Inflammatory macrophage (primary cell): ENCODE results near the gene METTL4.

Experiments
- DNase-seq, 2 donors: peaks; one replicate each; pipeline ENCODE4 v3.0.0-alpha.2; 2020 to 2022

The METTL4 gene

DNA sequence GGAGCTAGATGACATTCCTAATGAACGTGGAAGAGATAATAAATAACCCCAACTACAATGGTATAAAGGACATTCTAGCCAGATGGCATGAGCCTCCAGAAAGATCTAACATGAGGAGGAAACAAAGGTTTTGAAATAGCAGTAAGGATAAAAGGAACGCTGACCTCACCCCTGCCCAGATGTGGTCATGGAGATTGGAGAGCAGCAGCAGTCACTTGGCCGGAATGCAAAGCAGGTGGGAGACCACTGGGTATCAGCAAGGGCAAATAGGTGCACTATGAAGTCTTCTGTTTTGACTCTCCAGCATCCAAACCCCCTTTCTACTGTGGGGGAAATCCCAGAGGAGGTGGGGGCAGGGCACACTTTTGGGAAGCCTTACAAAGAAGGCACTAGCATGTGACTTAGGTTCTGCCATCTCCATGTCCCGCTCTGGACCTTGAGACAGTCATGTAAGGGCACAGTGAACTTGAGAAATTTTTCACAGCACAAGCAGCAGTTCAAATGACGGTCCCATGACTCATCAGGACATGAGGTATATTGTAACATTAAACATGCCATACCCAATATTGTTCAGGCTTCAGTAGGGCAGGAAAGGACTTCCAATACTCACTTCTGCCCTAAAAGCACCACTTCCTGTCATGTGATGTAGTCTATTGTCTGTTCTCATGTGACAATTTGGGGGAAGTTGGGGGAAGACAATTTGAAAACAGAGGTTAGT is 55.2 kb downstream of the METTL4 start:
- peak; percentile 89 to 91 for DNase-seq

DNA sequence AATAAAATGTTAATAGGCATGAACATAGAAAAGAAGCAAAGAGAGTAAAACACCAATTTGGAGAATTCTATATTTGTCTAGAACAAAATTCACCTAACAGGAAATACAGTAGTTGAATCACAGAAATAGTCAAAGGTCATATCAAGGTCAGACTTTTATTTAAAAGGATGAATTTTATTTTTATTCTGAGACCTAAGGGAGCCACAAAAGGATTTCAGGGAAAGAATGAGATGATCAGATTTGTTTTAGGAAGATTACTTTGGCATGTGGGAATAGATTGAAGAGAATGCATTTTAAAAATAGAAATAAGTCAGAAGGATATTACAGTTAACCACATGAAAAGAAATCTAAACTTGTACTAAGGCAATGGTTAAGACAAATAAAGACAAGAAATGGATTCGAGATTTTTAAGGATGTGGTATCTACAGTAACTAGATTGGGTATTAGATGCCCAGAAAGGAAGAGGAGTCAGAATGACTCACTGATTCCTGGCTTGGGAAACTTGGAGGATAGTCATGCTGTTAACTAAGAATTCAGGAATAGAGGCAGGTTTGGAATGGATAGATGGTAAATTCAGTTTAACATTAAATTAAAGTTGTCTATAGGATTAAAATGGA is 56.0 kb downstream of the METTL4 start:
- DNase-seq = peak in 1 of 2 donors; percentile 19

DNA sequence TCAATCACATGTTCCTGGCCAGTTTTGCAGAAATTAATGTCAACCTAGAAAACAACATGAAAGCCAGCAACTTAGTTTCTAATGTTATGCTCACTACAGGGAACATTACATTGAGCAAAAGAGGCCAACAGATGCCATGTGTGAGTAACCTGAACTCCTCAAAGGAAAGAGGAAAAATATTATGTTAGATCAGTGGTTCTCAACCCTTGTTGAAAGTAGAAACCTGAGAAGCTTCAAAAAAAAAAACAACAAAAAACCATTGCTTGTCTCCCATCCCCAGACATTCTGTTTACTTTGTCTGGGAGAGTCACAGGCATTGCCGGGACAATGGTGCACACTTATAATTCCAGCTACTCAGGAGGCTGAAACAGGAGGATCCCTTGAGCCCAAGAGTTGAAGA is 57.7 kb downstream of the METTL4 start:
- no peak for DNase-seq

DNA sequence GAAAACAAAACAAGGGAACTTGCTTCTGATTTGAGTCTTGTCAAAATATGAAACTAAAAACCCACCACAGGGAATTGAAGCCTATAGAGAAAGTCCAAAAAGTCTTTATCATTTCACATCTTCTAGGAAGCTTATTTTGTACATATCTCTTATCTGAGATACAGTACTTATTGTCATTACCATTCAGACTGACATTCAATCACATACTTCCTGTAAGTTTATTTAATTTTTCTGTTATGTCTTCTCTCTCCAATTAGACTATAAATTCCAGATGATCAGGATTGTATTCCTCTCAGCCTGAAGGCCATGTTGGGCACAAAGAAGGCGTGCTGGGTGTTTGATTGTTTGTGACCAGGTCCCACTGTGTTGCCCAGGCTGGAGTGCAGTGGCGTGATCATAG is 59.2 kb downstream of the METTL4 start:
- no peak for DNase-seq

DNA sequence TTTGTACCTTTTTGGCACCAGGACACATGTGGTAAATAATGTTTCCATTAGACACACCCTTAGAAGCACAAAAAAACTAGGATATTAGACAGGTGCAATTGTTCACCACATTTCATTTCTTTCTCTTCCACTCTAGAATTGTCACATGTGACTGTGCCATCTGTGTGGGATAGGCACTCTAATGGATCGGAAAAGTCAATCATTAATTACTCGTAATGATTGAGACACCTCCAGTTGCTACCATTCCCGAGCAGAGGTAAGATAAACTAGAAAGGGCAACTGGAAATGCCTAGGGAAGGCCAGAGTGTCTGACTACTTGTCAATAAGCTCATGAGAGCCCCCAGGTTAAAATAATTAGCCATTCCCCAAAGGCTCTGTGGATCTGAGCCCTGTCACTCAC is 59.9 kb downstream of the METTL4 start:
- no peak for DNase-seq

DNA sequence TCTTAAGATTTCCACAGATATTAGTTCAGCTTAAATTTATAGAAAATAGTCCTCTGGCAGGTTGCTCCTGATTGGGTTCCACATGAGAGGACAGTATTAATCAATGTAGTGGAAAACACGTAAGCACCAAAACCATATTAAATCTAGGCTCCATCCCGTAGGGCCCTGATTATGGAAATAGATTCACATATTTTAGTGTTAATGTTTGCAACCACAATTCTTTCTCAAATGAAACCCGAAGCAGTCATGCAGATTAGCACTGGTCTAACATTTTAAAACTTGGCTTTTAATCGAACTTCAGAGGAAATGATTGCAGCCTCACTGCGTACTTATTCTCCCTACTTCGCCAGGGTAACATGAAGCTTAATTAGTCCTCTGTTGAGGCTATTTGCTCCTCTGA is 60.9 kb downstream of the METTL4 start:
- DNase-seq = no peak

DNA sequence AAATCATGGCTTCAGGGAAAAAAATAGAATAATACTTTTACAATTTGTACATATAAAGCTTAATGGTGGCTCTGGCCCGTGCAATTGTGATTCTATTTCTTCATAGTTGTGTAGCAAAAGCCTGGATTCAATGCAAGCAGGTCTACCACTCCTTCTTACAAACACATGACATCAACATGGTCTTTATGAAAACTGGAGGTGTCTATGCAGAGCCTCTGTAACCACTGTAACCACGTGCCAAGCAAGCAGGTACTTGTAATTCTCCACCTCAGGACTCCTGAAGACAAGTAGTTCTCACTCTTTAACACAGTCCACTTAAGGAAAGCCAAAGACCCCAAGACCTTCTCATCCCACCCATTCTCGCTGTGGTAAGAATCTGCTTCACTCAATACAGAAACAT is 62.6 kb downstream of the METTL4 start:
- DNase-seq = no peak

DNA sequence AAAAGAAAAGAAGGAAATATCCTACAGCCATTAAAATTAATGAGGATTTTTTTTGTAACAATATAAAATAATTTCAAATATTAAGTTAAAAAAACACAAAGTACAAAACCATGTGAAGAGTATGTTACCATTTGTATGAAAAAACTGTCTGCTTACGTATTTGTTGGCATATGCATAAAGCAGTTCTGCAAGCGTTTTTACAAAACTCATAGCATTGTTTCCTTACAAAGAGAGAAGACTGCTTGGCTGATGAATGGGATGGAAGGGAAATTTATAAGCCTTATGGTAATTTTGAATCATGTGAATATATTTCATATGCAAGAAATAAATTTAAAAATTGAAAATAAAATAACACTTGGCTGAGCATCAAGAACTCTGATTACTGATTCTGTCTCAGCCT is 63.1 kb downstream of the METTL4 start:
- DNase-seq = no peak

DNA sequence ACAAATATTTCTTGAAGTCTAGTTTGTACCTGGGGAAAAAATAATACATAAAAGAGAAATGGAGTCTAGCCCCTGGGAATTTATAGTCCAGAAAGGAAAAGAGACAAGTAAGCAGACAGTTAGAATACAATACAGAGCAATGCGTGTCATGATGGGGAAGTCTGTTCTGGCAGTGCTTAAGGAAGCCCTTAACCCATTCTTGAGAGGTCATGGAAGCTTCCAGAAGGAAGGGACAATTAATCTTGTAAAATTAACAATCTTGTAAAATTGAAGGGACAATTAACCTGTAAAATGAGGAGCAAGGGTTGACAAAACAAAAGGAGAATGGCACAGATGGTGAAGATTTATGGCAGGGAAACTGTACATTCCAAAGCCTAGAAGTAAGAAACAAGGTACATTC is 66.7 kb downstream of the METTL4 start:
- DNase-seq = no peak

DNA sequence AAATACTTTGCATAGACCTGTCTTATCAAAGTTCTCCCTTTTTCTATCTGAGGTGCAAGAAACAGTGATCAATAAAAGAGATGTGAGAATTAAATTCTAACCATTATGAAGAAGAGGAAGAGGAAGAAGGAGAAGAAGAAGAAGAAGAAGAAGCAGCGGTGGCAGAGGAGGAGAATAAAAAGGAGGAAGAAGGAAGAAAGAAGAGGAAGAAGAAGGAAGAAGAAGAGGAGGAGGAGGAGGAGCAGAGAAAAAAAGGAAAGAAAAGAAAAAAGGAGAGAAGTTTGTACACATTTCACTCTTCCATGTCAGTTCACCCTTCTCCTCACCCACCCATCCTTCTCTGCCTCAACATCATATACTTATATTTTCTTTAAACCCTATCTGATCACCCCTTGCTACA is 68.4 kb downstream of the METTL4 start:
- DNase-seq = no peak

DNA sequence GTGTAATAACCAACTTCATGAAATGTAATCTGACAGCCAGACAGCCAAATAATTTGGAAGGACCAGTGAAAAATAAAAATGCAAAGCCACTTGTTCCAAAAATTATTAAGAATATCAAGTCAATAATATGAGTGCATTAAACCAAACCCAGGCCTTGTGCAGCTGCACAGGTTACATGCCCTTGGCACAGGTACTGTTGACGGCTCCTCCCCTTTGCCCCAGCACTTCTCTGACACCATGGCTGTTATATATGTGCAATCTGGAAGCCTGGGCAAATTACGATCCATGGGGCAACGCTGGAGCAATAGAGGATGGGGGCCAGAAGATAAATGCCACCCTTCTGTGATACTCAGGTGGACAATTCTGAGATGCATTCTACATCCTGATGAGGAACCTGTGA is 68.9 kb downstream of the METTL4 start:
- no peak for DNase-seq

DNA sequence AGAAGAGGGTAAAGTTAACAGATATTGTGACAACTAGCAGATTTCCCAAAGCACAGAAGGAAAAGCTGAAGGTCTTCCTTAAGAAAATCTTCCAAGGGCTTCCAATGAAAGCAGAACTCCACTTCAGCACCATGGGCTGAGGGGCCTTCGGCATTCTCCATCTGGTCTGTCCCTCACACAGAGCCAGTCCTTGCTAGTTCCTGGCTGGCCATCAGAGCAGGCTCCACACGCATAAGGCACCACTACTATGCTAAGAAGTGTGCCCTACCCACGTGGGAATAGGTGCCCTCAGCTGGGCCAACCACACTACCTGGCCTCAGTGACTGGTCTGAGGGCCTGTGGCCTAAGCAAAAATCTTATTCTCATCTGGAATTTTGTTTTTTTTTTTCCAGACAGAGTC is 73.5 kb downstream of the METTL4 start:
- no peak for DNase-seq

DNA sequence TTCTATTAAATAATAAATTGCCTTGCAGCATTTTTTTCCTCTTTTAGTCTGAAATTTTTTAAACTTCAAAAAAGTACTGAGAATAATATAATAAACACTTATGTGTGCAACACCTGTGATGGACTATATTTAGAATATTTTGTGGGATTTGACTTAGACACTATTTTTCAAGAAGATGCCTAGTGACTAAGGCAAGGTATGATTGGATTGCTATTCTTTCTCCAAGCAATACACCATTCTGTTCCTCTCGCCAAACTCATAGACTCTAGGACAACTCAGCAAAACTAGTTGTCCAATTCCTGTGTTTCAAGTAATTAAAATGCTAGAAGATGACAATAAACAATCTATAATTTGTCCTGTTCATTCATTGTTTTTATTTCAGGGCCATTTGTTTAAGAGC is 75.9 kb downstream of the METTL4 start:
- DNase-seq = no peak

DNA sequence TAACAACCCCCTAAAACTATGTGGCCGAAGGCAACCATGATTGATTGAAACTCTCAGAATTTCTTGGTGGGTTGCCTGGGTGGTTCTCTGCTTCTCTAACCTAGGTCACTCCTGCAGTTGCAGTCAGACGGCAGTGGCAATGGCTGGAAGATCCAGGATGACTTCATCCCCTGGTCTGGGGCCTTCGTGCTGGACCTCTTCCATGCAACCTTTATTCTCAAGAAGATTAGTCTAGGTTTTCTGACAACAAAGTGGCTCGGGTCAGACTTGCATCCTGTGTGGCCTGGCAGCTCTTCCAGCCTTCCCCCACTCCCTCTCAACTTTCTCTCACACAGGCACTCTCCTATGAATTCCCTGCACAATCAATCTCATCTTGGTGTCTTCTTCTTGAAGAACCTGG is 76.4 kb downstream of the METTL4 start:
- no peak for DNase-seq
